ENCODE results near the gene GIMAP1.

The GIMAP1 gene

DNA sequence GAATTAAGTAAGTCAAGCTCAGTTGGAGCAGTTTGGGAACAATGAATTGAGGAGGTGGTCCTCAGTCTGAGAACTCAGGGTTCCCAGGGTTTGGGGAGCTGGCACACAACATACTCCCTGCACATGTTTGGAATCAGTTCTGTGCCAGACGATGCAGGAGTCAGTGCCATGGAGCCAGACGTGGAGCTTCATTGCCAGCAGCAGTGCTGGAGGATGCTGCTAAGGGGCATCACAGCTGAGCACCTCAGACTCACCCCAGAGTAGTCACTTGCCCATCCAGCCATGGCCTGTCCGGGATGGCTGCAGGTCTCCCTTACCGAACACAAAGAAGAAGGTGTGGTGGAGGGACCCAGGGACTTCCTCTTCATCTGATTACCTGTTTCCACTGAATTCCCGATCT, 28.7 kb downstream of the GIMAP1 start:
- TF ChIP-seq CTCF (IDR thresholded peaks at IDR 0.05; ENCODE audit: low read depth, low read length, missing control alignments): no peak
- no peak for DNase-seq
- Histone ChIP-seq H3K27me3 (replicated peaks) (no peaks in the 10 kb centered on the region), H3K36me3 (replicated peaks) (no peaks in the 10 kb centered on the region), H3K27ac (no peak overlapping the region), H3K4me3 (ENCODE audit: low read depth, low read length) (no peak overlapping the region)
- in situ Hi-C loops (cut with HindIII; ENCODE audit: low pct_ligation_motif_present, low sequenced_read_pairs): no loop called here

DNA sequence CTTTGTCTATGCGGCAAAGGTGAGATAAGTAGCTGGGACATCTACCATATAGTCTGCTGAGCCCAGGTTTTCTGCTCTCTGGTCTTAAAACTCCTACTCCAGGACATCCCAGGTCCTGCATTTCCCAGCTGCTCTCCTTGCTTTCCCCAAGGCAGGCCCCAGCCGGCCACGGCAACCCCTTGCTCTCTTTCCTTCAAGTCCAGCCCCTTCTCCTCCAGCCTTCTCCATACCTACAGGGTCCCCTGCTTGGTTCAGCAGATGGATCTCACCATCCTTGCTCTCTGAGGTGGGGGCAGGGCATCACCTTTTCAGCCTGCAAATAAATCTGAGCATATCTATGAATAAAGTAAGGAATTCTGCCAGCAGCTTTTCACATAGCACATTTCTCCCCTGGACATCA, 29.5 kb downstream of the GIMAP1 start:
- no peaks in the 10 kb centered on the region for H3K27me3 ChIP-seq (replicated peaks)
- no peak overlapping the region for H3K27ac ChIP-seq
- H3K4me3 ChIP-seq (ENCODE audit: low read depth, low read length): no peak overlapping the region
- in situ Hi-C loops (cut with HindIII; ENCODE audit: low pct_ligation_motif_present, low sequenced_read_pairs): no loop called here
- TF ChIP-seq CTCF (IDR thresholded peaks at IDR 0.05; ENCODE audit: low read depth, low read length, missing control alignments): no peak
- H3K36me3 ChIP-seq (replicated peaks): no peaks in the 10 kb centered on the region
- no peak for DNase-seq

GRCh38 chr7:150746921-150747320, 30.5 kb downstream of the GIMAP1 start:
- DNase-seq: no peak
- Histone ChIP-seq H3K4me3 (ENCODE audit: low read depth, low read length) (no peak overlapping the region), H3K36me3 (replicated peaks) (no peaks in the 10 kb centered on the region), H3K27me3 (replicated peaks) (no peaks in the 10 kb centered on the region), H3K27ac (no peak overlapping the region)
- TF ChIP-seq CTCF (IDR thresholded peaks at IDR 0.05; ENCODE audit: low read depth, low read length, missing control alignments): no peak
- in situ Hi-C loops (cut with HindIII; ENCODE audit: low pct_ligation_motif_present, low sequenced_read_pairs): no loop called here

GRCh38 chr7:150748376-150748775, 32.0 kb downstream of the GIMAP1 start:
- no peak for TF ChIP-seq CTCF (IDR thresholded peaks at IDR 0.05; ENCODE audit: low read depth, low read length, missing control alignments)
- H3K36me3 ChIP-seq (replicated peaks): no peaks in the 10 kb centered on the region
- DNase-seq: no peak
- no peak overlapping the region for H3K27ac ChIP-seq
- in situ Hi-C loops (cut with HindIII; ENCODE audit: low pct_ligation_motif_present, low sequenced_read_pairs): no loop called here
- H3K27me3 ChIP-seq (replicated peaks): no peaks in the 10 kb centered on the region
- H3K4me3 ChIP-seq (ENCODE audit: low read depth, low read length): no peak overlapping the region

GRCh38 chr7:150751702-150752101, 35.3 kb downstream of the GIMAP1 start:
- Histone ChIP-seq H3K27me3 (replicated peaks) (no peaks in the 10 kb centered on the region), H3K4me3 (ENCODE audit: low read depth, low read length) (no peak overlapping the region), H3K27ac (no peak overlapping the region), H3K36me3 (replicated peaks) (no peaks in the 10 kb centered on the region)
- TF ChIP-seq CTCF (IDR thresholded peaks at IDR 0.05; ENCODE audit: low read depth, low read length, missing control alignments): no peak
- in situ Hi-C loops (cut with HindIII; ENCODE audit: low pct_ligation_motif_present, low sequenced_read_pairs): no loop called here
- DNase-seq: no peak

- in situ Hi-C loops (cut with HindIII; ENCODE audit: low pct_ligation_motif_present, low sequenced_read_pairs): no loop called here
- H3K27ac ChIP-seq: no peak overlapping the region
These were observed 36.8 kb downstream of the GIMAP1 start for GRCh38 chr7:150753239-150753638.

More at GRCh38 chr7:150753239-150753638, 36.8 kb downstream of the GIMAP1 start:
- Histone ChIP-seq H3K36me3 (replicated peaks) (no peaks in the 10 kb centered on the region), H3K4me3 (ENCODE audit: low read depth, low read length) (no peak overlapping the region), H3K27me3 (replicated peaks) (no peaks in the 10 kb centered on the region)
- DNase-seq: no peak
- TF ChIP-seq CTCF (IDR thresholded peaks at IDR 0.05; ENCODE audit: low read depth, low read length, missing control alignments): no peak

All from brain microvascular endothelial cell (primary cell).